Activated naive CD8-positive, alpha-beta T cell treated with anti-CD3 and anti-CD28 coated beads for 36 hours (primary cell): ENCODE measurements around the gene ERI3. TPM values are rescaled to one million over a fixed set of nuclear protein-coding genes. Genes with fewer than 3 reads are reported as not detected.

Experiments
- DNase-seq: peaks from one replicate; pipeline ENCODE4 v3.0.0; 2021
- H3K27ac Mint-ChIP-seq: one replicate; pipeline ENCODE4 v1.8.0; 2022; ENCODE audit warnings: mild to moderate bottlenecking, moderate library complexity, mixed read lengths
- H3K27me3 Mint-ChIP-seq: one replicate; pipeline ENCODE4 v1.8.0; 2022; ENCODE audit warnings: mild to moderate bottlenecking, mixed read lengths
- H3K36me3 Mint-ChIP-seq: one replicate; pipeline ENCODE4 v1.8.0; 2021; ENCODE audit warnings: mild to moderate bottlenecking, mixed read lengths
- H3K4me1 Mint-ChIP-seq: one replicate; pipeline ENCODE4 v1.8.0; 2021; ENCODE audit warnings: mixed read lengths
- H3K4me3 Mint-ChIP-seq: one replicate; pipeline ENCODE4 v1.8.0; 2022; ENCODE audit warnings: mild to moderate bottlenecking, moderate library complexity, mixed read lengths
- H3K9me3 Mint-ChIP-seq: one replicate; pipeline ENCODE4 v1.8.0; 2022; ENCODE audit warnings: mixed read lengths
- total RNA-seq, 2 experiments: library from RNA; stranded (reverse); gene quantifications; one replicate each; pipeline ENCODE4 v1.2.3, GENCODE V29; 2021

ERI3 gene
- total RNA-seq, 2 experiments from 2014 or later = 47.3 to 48.2 TPM

DNA sequence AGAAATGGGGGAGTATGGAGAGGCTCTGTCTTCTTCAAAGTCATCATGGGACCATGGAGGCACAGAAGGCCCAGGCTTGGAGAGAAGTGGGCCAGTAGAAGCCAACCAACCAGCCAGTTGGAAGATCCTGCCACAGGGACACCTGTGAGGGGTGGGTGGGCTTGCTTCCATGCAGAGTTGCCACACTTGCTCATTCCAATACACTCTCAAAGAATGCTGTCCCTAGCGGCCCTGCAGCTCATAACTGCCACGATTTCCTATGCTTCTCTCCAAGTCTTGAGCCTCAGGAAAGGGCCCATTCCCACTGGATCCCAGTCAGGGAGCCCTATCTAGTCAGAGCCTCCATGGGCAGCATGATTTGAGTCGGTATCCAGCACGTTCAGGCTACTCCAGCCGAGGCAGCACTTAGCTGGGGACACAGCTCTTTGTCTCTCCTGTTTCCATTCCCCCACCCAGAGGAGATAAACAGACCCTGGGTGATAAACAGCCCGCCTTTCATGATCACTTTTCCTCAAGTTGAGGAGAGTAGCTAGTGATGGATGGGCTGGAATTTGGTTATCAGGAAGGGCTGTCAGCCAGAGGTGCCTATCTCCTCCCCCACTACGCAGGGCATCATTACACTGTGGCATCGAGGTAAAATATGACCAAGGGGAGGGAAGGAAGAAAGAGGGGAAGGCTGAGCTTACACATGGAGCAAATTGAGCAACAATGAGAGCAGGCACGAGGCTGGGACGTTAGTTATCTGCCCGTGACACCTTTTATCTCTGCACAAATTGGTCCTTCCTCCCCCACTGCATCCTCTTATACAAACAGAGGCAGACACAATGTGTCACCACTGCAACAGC is 64.6 kb downstream of the ERI3 start:
- H3K27me3 Mint-ChIP-seq = no peaks in the 10 kb centered on the region
- no peak overlapping the region for H3K4me3 Mint-ChIP-seq
- no peaks in the 10 kb centered on the region for H3K9me3 Mint-ChIP-seq
- H3K36me3 Mint-ChIP-seq = peaks cover 16% of the 10 kb centered on the region
- no peak overlapping the region for H3K27ac Mint-ChIP-seq
- no peaks in the 10 kb centered on the region for H3K4me1 Mint-ChIP-seq
- DNase-seq = no peak

DNA sequence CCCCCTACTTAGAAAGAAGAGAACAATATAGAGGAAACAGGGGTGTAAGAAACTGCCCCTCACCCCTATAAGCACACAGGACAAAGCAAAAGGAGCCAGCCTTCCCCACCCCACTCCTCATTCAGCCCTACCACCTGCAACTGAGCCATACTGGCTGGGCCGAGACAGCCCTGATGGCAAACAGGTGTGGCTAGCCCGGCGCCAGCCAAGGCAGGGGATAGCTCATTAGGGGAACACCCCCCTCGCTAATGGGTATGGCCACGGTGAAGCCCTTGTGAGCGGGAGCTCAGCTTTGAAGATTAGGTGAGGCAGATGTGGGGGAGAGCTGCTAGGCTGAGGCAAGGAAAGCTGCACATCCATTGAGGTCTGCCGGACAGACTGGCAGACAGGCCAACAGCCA is 65.5 kb downstream of the ERI3 start:
- H3K27ac Mint-ChIP-seq = no peak overlapping the region
- H3K27me3 Mint-ChIP-seq = no peaks in the 10 kb centered on the region
- no peak overlapping the region for H3K4me3 Mint-ChIP-seq
- no peaks in the 10 kb centered on the region for H3K4me1 Mint-ChIP-seq
- peaks cover 8% of the 10 kb centered on the region for H3K36me3 Mint-ChIP-seq
- DNase-seq = no peak
- H3K9me3 Mint-ChIP-seq = no peaks in the 10 kb centered on the region

DNA sequence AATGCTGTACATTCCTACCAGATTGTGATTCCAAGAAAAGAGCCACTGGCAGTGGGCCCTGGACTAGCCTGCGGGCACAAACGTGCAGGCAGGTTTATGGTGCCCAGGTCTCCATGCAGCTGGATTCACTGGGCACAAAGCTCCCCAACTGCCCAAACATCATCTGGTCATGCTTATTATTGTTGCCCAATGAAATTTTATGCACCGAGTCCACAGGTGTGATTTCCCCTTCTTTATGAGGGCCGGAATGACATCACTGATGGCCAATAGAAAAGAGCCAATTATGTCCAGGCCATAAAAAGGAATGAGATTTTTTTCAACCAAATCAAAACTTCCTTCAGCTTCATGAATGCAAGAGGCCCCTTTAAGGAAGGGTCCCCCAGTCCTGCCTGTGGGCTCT is 66.2 kb downstream of the ERI3 start:
- H3K4me3 Mint-ChIP-seq = no peak overlapping the region
- H3K9me3 Mint-ChIP-seq = no peaks in the 10 kb centered on the region
- H3K27ac Mint-ChIP-seq = no peak overlapping the region
- H3K27me3 Mint-ChIP-seq = no peaks in the 10 kb centered on the region
- H3K4me1 Mint-ChIP-seq = no peaks in the 10 kb centered on the region
- DNase-seq = no peak
- peaks cover 8% of the 10 kb centered on the region for H3K36me3 Mint-ChIP-seq

DNA sequence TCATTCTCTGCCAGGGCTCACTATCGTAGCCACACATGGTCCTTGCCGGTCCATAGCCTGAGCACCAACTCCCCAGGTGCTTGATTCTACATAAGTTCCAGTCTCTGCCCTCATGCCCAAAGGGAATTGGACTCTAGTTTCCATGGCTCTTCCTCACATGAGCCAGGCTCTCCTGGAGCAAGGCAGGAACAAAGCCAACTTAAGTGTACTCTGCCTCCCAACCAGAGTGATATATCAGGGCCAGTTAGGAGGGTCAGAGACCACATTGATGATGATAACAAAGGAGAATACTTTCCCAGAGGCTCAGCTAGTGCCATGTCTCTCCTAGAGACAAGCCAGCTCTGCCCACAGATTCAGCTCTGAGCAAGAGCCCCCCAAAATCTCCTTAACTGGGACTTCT is 70.9 kb downstream of the ERI3 start:
- Mint-ChIP-seq H3K36me3 (peaks cover 10% of the 10 kb centered on the region), H3K9me3 (no peaks in the 10 kb centered on the region), H3K27me3 (no peaks in the 10 kb centered on the region), H3K4me3 (no peak overlapping the region), H3K4me1 (no peaks in the 10 kb centered on the region), H3K27ac (no peak overlapping the region)
- no peak for DNase-seq

DNA sequence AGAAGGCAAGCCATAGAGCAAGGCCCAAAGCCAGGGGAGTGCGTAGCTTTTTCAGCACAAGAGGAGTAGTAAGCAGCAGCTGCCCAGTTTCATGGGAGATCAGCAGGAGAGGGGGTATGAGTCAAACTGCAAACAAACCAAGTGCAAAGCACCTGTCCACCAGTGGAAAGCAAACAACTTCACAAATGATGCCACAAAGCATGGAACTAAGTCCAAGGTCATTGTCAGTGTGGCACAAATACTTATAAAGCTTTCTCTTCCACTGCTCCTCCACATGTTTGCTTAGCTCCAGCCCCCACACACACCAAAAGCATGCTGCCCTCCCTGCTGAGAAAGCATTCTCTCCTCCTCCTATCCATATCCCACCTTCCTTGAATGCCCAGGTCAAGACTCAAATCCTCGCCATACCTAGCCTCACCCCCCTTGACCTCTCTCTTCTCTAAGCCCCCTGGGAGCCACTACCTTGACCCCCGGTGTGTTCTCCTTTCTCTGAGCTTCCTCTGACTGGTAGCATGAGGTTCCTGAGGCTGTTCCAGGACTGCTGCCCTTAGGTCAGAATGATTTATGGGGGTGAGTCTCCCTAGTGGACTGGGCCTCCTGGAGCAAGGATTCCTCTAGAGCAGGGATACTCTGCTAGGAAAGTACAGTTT is 71.4 kb downstream of the ERI3 start:
- Mint-ChIP-seq H3K4me3 (no peak overlapping the region), H3K27me3 (no peaks in the 10 kb centered on the region), H3K36me3 (peaks cover 11% of the 10 kb centered on the region), H3K27ac (no peak overlapping the region), H3K9me3 (no peaks in the 10 kb centered on the region), H3K4me1 (no peaks in the 10 kb centered on the region)
- no peak for DNase-seq

DNA sequence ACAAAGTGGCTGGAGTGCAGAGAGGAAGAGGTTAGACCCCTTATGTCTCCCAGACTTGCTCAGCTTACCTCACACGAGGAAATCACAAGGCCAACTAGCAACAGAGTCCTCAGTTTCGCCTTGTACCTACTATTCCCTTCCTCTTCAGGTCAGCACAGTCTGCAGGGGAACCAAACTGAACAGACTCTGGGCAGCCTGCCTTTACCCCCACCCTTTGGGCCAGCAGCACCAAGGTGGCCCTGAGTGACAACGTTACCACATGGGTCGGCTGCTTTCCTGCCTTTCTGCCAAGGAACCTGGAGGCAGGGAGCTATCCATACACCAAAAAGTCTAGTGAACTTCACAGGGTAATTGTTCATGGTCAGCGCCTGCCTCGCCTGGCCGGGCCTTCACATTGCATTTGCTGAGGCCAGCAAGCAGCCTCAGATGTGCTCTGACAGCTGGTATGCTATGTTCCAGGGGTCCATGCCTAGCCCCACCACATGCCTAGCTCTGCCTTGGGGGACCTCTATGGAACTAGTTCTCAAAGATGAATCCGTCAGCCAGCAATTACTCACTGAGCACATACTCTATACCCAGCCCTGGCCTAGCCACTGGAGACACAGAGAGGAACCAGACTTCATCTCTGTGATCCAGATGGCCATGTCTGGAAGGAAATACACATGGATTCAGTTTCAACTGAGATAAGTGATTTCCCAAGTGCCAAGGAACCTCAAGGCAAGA is 72.2 kb downstream of the ERI3 start:
- no peak overlapping the region for H3K27ac Mint-ChIP-seq
- H3K36me3 Mint-ChIP-seq = peaks cover 9% of the 10 kb centered on the region
- no peaks in the 10 kb centered on the region for H3K9me3 Mint-ChIP-seq
- no peaks in the 10 kb centered on the region for H3K4me1 Mint-ChIP-seq
- H3K4me3 Mint-ChIP-seq = no peak overlapping the region
- no peaks in the 10 kb centered on the region for H3K27me3 Mint-ChIP-seq
- DNase-seq = no peak

DNA sequence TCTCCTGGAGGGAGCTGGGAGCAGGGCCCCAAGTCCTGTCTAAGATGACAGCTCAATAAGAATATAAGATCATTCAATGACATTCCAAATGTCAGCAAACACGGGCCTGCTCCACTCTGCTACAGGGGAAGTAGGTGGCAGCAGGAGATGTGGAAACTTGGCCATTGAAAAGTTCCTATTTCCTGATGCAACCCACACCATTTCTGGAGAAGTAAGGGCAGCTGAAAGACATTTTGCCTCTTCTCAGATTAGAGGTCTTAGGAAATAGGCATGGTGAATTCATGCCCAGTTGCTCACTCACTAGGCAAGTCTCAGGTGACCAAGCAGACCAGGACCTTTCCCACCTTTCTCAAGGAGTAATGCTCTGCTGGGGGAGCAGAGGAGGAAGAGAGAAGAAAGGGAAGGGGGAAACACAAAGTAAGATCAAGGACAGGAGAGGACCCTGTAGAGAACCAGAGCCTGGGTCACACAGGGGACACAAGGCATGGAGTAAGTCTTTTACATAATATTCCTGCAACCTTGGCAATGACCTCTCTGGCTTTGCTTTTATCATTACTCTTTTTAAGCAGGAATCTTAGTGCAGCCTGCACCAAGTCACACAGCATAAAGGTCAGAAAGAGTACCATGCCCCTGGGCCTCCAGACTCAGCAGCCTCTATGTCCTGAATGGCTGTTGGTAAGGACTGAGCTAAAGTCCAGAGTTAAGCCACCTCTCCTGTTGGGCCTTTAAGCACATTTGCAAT is 72.9 kb downstream of the ERI3 start:
- Mint-ChIP-seq H3K9me3 (no peaks in the 10 kb centered on the region), H3K4me3 (no peak overlapping the region), H3K4me1 (no peaks in the 10 kb centered on the region), H3K36me3 (peaks cover 7% of the 10 kb centered on the region), H3K27me3 (no peaks in the 10 kb centered on the region), H3K27ac (no peak overlapping the region)
- DNase-seq = no peak

DNA sequence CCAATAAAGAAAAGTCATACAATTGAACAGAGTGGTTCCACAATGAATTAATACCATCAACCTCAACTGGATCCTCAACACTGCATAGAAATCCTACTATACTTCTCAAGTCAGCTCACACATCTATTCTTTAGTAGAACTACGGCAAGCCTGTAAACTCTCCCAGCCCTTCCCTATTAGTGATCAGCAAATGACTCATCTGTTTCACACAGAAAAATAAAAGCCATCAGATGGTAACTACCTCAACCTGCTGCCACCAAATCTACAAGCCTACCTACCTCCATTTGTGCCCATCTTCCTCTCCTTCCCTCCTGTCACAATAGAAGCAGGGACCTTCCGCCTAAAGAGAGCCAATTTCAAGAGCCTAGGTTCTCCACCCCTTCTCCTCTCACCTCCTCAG is 78.2 kb downstream of the ERI3 start:
- H3K4me3 Mint-ChIP-seq = no peak overlapping the region
- H3K27me3 Mint-ChIP-seq = no peaks in the 10 kb centered on the region
- peaks cover 13% of the 10 kb centered on the region for H3K4me1 Mint-ChIP-seq
- no peak overlapping the region for H3K27ac Mint-ChIP-seq
- peaks cover 2% of the 10 kb centered on the region for H3K36me3 Mint-ChIP-seq
- H3K9me3 Mint-ChIP-seq = no peaks in the 10 kb centered on the region
- no peak for DNase-seq

DNA sequence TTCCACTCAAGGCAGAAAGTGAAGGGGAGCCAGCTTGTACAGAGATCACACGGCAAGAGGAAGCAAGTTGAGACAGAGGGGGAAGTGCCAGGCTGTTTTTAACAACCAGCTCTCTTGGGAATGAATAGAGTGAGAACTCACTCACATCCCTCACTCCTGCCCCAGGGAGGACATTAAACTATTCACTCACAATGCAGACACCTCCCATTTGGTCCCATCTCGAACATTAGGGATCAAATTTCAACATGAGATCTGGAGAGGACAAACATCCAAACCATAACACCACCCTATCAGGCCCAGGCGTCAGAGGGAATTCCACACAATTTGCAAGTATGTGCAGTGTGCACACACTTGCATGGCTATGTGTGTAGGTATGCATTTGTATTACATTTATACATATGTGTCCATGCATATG is 79.1 kb downstream of the ERI3 start:
- peaks cover 13% of the 10 kb centered on the region for H3K4me1 Mint-ChIP-seq
- no peaks in the 10 kb centered on the region for H3K9me3 Mint-ChIP-seq
- no peak for DNase-seq
- no peaks in the 10 kb centered on the region for H3K27me3 Mint-ChIP-seq
- peaks cover 3% of the 10 kb centered on the region for H3K36me3 Mint-ChIP-seq
- no peak overlapping the region for H3K4me3 Mint-ChIP-seq
- no peak overlapping the region for H3K27ac Mint-ChIP-seq

DNA sequence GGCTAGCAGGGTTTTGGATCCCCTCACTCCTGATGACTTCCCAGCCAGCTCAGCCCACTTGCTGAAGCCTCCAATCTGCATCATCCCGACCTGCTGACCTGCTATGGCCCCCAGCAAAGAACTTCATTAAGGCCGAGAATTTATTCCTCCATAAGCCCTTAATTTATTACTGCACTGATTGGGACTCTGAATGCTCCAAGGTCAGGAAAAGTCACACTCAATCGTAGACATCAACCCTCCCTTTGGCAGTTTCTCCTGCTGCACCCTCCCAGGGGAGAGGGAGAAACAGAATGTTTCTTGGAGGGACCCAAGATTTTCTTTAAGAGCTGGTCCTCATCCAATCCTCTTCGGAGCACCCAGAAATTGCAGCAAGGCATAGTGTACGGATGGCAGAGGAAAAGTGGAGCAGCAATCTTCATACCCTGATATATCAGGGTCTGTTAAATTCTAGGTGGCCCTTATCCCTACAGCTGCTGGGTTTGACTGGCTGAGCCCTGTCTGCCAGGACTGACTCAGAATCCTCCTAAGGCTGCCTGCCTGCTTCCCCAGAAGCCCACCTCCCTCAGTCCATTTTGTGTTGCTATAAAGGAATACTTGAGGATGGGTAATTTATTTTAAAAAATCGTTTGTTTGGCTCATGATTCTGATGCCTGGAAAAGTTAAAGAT is 79.6 kb downstream of the ERI3 start:
- Mint-ChIP-seq H3K4me1 (peaks cover 13% of the 10 kb centered on the region), H3K27ac (no peak overlapping the region), H3K9me3 (no peaks in the 10 kb centered on the region), H3K36me3 (peaks cover 3% of the 10 kb centered on the region), H3K27me3 (no peaks in the 10 kb centered on the region), H3K4me3 (no peak overlapping the region)
- DNase-seq = no peak

DNA sequence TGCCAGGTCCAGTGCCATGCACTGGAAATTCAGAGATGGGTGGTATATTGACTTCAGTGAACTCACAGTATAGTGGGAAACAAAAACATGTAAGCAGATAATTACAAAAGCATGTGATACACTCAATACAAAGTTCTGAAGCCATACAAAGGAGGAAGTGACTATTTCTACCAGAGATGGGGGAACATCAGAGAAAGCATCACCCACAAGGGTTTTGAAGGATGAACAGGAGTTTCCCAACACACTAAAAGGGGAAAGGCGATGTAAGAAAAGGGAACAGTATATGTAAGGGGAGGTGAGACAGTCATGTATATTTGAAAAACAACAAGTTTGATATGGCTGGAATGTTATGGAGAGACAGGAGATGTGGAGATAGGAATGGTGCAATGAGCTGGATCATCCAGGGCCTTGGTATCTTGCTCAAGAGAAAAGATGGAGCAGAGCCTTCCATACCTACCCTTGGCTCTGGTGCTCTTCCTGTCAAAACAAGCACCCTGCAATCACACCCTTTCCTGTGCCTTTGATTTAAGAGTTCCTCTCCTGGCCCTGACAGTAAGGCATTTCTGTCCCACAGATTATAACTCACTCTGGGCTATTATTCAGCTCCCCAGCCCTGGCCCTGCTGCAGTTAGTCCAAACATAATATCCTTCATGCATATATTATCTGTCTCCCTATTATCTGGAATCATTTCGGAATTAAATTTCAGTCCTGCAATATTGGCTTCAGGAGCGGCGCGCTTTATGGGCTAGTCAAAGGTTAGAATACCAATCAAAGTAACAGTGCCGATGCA is 81.3 kb downstream of the ERI3 start:
- no peak for DNase-seq
- Mint-ChIP-seq H3K36me3 (peaks cover 1% of the 10 kb centered on the region), H3K4me3 (no peak overlapping the region), H3K27ac (no peak overlapping the region), H3K9me3 (no peaks in the 10 kb centered on the region), H3K4me1 (peaks cover 24% of the 10 kb centered on the region), H3K27me3 (no peaks in the 10 kb centered on the region)

DNA sequence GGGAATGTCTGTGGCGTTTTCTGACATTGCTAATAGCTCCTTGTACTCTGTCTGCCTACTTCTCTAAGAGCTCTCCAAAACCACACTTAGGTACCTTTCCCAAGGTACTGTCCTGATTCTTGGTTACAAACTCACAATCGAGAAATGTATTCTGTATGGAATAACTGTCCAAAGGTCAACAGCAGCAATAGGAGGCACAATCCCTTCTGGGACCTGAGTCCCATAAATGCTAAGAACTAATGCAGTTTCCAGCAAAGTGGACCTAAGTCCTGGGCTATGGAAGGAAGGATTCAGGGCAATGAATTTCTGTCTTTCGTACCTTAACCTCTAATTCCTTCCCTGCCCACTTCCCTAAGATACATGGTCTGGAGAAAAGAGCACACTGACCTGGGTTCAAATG is 82.1 kb downstream of the ERI3 start:
- Mint-ChIP-seq H3K9me3 (no peaks in the 10 kb centered on the region), H3K36me3 (peaks cover 1% of the 10 kb centered on the region), H3K4me3 (no peak overlapping the region), H3K27ac (no peak overlapping the region), H3K4me1 (peaks cover 24% of the 10 kb centered on the region), H3K27me3 (no peaks in the 10 kb centered on the region)
- no peak for DNase-seq

DNA sequence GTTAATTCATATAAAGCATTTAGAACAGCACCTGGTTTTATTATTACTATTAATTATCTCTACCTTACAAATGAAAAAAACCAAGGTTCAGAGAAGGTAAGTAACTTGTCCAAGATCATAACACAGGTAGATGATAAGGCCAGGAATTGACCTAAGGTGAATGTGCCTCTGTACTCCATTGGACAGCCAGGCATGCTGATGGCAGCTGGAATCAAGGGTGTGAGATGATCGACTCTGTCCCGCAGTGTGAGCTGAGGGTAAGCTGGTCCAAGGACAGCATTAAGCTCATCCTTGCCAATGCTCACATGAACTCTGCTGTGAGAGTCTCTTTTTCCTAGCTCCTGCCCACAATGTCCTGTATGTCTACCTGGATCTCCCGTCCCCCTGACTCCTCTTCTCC is 83.4 kb downstream of the ERI3 start:
- H3K27ac Mint-ChIP-seq = no peak overlapping the region
- no peak for DNase-seq
- peaks cover 1% of the 10 kb centered on the region for H3K36me3 Mint-ChIP-seq
- H3K4me3 Mint-ChIP-seq = no peak overlapping the region
- H3K4me1 Mint-ChIP-seq = peaks cover 25% of the 10 kb centered on the region
- H3K27me3 Mint-ChIP-seq = no peaks in the 10 kb centered on the region
- no peaks in the 10 kb centered on the region for H3K9me3 Mint-ChIP-seq
